KOPT-K1 (cell line): Measurements from ENCODE around the gene OIP5.

Experiments used
- H3K27ac ChIP-seq: fragments of 200-600 bp; sonication (generic); 2 replicates; pipeline ENCODE4 v1.5.1; 2016; ENCODE audit warnings: antibody characterized with exemption, mild to moderate bottlenecking, low read depth, low read length; ENCODE audit not compliant: poor library complexity, severe bottlenecking
- H3K36me3 ChIP-seq: fragments of 200-600 bp; sonication (generic); 2 replicates; pipeline ENCODE4 v1.5.1; 2017; ENCODE audit warnings: antibody characterized with exemption, mild to moderate bottlenecking, low read length, moderate library complexity; ENCODE audit not compliant: insufficient read depth
- H3K9me3 ChIP-seq: fragments of 200-600 bp; sonication (generic); 2 replicates; pipeline ENCODE4 v1.5.1; 2017; ENCODE audit warnings: antibody characterized with exemption, low read length, mild to moderate bottlenecking; ENCODE audit not compliant: insufficient read depth, poor library complexity, severe bottlenecking

The OIP5 gene

GRCh38 chr15:41332194-41333025 lies at the start of gene OIP5, which contains the start of gene NUSAP1:
OIP5 (minus strand) TSS chr15:41332591; CDS start chr15:41332561, 30 bp downstream.
NUSAP1 (plus strand) TSS chr15:41332881; CDS start chr15:41332958, 77 bp downstream.
- Histone ChIP-seq H3K9me3 (no peaks in the 10 kb centered on the region), H3K36me3 (peaks cover 25% of the 10 kb centered on the region), H3K27ac (peak within 1 kb of the TSS; percentile 94)

GRCh38 chr15:41377978-41378377 lies 45.6 kb upstream of the OIP5 start:
- no peaks in the 10 kb centered on the region for H3K9me3 ChIP-seq
- H3K27ac ChIP-seq, result no peak overlapping the region
- H3K36me3 ChIP-seq, result peaks cover 85% of the 10 kb centered on the region

GRCh38 chr15:41367418-41367817 lies 35.0 kb upstream of the OIP5 start:
- no peak overlapping the region for H3K27ac ChIP-seq

DNA sequence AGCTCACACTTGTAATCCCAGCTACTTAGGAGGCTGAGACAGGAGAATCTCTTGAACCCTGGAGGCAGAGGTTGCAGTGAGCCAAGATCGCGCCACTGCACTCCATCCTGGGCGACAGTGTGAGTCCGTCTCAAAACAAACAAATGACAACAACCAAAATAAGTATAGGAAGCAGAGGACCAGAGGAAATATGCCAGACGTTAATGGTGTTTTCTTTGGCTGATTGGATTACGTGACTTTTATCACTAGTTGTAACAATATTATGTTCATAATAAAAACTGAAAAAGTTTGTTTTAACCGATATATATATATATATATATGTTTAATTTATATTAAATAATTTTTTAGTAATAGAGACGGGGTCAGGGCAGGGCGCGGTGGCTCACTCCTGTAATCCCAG lies 22.0 kb upstream of the OIP5 start:
- H3K36me3 ChIP-seq, result peaks cover 93% of the 10 kb centered on the region
- no peak overlapping the region for H3K27ac ChIP-seq
- no peaks in the 10 kb centered on the region for H3K9me3 ChIP-seq

More at GRCh38 chr15:41367418-41367817, 35.0 kb upstream of the OIP5 start:
- peaks cover 100% of the 10 kb centered on the region for H3K36me3 ChIP-seq
- H3K9me3 ChIP-seq, result no peaks in the 10 kb centered on the region

DNA sequence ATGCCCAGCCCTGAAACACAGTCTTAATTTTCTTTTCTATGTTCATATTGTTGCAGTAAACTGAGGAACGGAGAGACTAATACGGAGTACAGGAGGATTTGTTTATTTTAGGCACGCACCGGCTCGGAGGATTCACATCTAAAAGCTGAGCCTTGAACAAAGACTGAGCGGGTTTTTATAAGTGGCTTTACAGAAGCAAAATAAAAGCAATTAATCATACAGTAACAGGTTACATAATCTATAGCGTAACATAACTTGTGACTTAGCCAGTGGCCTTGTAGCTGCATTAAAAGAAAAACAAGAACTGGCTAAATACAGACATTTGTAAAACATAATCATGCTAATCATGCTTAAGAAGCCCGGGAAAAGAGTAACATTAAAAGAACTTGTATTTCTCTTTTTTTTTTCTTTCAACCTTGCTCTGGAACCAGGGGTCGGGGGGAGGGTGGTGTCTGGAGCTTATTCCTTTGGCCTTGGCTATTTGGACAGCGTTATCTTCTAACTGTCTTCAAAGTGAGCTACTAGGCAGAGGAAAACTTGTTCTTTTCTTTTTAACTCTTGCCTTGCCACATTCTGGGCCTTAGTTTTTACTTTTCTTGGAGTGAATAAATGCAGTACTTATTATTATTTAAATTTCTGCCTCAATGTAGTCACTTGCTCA lies 17.8 kb upstream of the OIP5 start:
- Histone ChIP-seq H3K27ac (no peak overlapping the region), H3K9me3 (no peaks in the 10 kb centered on the region), H3K36me3 (peaks cover 92% of the 10 kb centered on the region)

DNA sequence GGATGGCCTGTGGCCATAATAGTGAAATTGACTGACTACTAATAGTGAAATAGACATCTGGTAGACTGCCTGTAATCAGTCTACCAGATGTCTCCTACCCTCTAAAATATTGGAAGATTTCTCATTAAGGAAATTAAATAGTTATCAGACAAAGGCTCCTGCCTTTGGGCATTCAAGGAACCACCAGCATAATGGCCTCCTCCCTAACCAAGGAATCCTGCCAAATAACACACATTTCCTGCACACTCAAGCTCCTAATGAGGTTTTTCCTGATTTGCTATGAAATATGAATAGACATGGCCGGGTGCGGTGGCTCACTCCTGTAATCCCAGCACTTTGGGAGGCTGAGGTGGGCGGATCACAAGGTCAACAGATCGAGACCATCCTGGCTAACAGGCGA lies 14.8 kb upstream of the OIP5 start:
- Histone ChIP-seq H3K27ac (no peak overlapping the region), H3K9me3 (no peaks in the 10 kb centered on the region), H3K36me3 (peaks cover 99% of the 10 kb centered on the region)

DNA sequence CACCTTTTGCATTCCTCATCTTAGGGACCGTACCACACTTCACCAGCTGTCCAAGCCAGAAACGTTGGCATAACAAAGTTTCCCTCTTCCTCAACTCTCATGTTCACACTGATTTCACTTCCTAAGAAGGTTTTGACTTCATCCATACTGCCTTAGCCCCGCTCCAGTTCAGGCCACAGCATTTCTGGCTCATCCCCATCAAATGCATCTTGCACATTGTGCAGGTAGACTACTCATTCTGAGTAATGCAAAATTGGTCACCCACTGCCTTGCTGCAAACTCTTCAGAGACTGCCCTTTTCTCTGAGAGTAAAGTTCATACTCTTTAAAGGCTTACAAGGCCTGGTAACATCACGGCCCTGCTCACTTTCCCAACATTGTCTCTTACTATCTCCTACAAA lies 9.1 kb upstream of the OIP5 start:
- H3K9me3 ChIP-seq, result no peaks in the 10 kb centered on the region
- H3K36me3 ChIP-seq, result peaks cover 100% of the 10 kb centered on the region
- no peak overlapping the region for H3K27ac ChIP-seq

- no peak overlapping the region for H3K27ac ChIP-seq
- peaks cover 91% of the 10 kb centered on the region for H3K36me3 ChIP-seq
- no peaks in the 10 kb centered on the region for H3K9me3 ChIP-seq
Measured at GRCh38 chr15:41340189-41340695, 7.9 kb upstream of the OIP5 start.

DNA sequence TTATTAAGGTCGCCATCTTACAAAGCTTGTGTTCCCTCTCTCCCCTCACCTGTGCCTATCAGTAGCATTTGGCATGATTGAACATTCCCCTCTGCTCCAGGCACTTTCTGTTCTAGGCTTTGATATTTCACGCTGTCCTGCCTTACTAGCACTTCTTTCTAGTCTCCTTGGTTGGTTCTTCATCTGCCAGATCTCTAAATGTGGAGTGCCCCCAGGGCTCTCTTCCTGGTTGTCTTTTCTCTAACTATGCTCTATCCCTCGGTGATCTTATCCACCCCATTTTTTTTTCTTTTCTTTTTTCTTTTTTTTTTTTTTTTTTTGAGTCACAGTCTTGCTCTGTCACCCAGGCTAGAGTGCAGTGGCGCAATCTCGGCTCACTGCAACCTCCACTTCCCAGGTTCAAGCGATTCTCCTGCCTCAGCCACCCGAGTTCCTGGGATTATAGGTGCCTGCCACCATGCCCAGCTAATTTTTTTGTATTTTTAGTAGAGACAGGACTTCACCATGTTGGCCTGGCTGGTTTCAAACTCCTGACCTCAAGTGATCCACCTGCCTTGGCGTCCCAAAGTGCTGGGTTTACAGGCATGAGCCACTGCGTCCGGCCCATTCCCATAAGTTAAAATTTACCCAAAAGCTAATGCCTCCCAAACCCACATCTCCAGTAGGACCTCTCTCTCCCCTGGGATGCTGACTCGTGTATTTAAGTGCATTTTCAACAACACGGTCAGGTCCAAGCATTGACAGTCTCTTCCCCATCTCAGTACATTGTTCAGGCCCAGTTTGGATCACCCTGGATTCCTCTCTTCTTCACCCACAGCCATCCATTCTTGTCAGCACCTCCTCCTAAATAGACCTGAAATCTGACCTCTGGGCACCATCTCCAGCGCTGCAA lies 5.5 kb upstream of the OIP5 start:
- H3K9me3 ChIP-seq, result no peaks in the 10 kb centered on the region
- no peak overlapping the region for H3K27ac ChIP-seq
- H3K36me3 ChIP-seq, result peaks cover 68% of the 10 kb centered on the region

DNA sequence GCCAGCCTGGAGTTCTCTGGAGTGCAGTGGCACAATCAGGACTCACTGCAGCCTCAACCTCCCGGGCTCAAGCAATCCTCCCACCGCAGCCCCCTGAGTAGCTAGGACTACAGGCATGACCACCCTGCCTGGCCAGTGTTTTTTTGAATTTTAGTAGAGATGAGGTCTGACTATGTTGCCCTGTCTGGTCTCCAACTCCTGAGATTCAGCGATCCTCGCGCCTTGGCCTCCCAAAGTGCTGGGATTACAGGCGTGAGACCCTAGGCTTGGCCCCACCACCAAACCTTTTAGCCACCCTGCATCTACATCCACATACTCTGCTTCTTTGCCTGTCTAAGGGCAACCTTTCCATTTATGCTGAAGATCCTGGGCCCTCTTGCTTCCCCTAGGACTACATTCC lies 4.7 kb upstream of the OIP5 start:
- Histone ChIP-seq H3K36me3 (peaks cover 59% of the 10 kb centered on the region), H3K27ac (no peak overlapping the region), H3K9me3 (no peaks in the 10 kb centered on the region)

- peaks cover 54% of the 10 kb centered on the region for H3K36me3 ChIP-seq
- H3K27ac ChIP-seq, result no peak overlapping the region
- H3K9me3 ChIP-seq, result no peaks in the 10 kb centered on the region
Measured at GRCh38 chr15:41336549-41336948, 4.2 kb upstream of the OIP5 start.

DNA sequence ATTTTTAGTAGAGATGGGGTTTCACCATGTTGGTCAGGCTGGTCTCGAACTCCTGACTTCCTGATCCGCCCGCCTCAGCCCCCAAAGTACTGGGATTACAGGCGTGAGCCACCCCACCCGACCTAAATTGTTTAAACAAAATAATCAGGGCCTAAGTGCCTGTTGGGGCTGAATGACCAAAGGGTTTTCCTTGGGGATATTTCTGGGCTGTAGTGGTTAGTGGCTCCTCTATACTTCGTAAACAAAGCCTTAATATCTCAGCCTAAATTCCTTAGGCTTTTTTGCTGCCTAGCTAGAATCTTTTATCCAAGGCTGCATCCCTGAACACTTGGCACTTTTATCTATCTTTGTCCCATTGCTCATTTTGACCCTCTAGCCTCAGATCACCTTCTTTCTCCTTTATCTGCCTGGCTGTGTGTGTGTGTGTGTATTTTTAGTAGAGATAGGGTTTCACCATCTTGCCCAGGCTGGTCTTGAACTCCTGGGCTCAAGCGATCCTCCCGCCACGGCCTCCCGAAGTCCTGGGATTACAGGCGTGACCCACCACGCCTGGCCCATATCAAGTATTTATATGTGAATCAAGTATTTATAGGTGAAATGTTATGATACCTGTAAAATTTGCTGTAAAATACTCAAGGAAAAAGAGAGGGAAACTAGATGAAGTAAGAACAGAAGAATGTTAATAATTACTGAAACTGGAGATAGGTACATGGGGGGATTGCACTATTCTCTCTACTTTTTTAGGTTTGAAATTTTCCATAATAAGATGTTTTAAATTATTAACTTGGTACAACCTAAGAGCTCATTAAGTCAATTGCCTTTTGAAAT lies 2.1 kb upstream of the OIP5 start:
- Histone ChIP-seq H3K9me3 (no peaks in the 10 kb centered on the region), H3K27ac (peak overlapping the region; percentile 94), H3K36me3 (peaks cover 34% of the 10 kb centered on the region)

- Histone ChIP-seq H3K9me3 (no peaks in the 10 kb centered on the region), H3K36me3 (peaks cover 25% of the 10 kb centered on the region), H3K27ac (peak overlapping the region; percentile 94)
Measured at GRCh38 chr15:41333026-41333562, 703 bp upstream of the OIP5 start.

- peak overlapping the region; percentile 94 for H3K27ac ChIP-seq
- H3K36me3 ChIP-seq, result peaks cover 25% of the 10 kb centered on the region
- no peaks in the 10 kb centered on the region for H3K9me3 ChIP-seq
Measured at GRCh38 chr15:41331833-41332193, 578 bp downstream of the OIP5 start.
